Hepatocyte (in vitro differentiated cells): ENCODE data around the gene CCDC9B. TPM values are rescaled to one million over a fixed set of nuclear protein-coding genes. Genes with fewer than 3 reads are reported as not detected.

Experiments
- DNase-seq: peaks from one replicate; pipeline ENCODE4 v3.0.0-alpha.2; 2016; ENCODE audit warnings: low spot score
- H2AFZ ChIP-seq: fragments of 200-600 bp; sonication (generic); 2 replicates; pipeline ENCODE4 v1.6.0; 2016; ENCODE audit warnings: antibody characterized with exemption, mild to moderate bottlenecking
- H3K27ac ChIP-seq: fragments of 200-600 bp; sonication (generic); 2 replicates; pipeline ENCODE4 v1.5.1; 2016; ENCODE audit warnings: mild to moderate bottlenecking
- H3K27me3 ChIP-seq: fragments of 200-600 bp; sonication (generic); 2 replicates; pipeline ENCODE4 v1.6.1; 2016
- H3K36me3 ChIP-seq: fragments of 200-600 bp; sonication (generic); replicated peaks from 2 replicates; pipeline ENCODE4 v1.5.1; 2016; ENCODE audit warnings: low read depth; ENCODE audit not compliant: insufficient read depth
- H3K4me1 ChIP-seq: fragments of 200-600 bp; sonication (generic); 2 replicates; pipeline ENCODE4 v1.5.1; 2016; ENCODE audit warnings: mild to moderate bottlenecking, moderate library complexity; ENCODE audit not compliant: insufficient read depth
- H3K4me2 ChIP-seq: fragments of 200-600 bp; sonication (generic); 2 replicates; pipeline ENCODE4 v1.6.0; 2016
- H3K4me3 ChIP-seq: fragments of 200-600 bp; sonication (generic); 2 replicates; pipeline ENCODE4 v1.5.1; 2016; ENCODE audit warnings: mild to moderate bottlenecking
- H3K79me2 ChIP-seq: fragments of 200-600 bp; sonication (generic); 2 replicates; pipeline ENCODE4 v1.6.0; 2017; ENCODE audit warnings: mild to moderate bottlenecking
- H3K9me2 ChIP-seq: fragments of 200-600 bp; sonication (generic); replicated peaks from 2 replicates; pipeline ENCODE4 v1.6.0; 2017; ENCODE audit warnings: mild to moderate bottlenecking; ENCODE audit not compliant: insufficient read depth
- H3K9me3 ChIP-seq: fragments of 200-600 bp; sonication (generic); 2 replicates; pipeline ENCODE4 v1.5.1; 2016; ENCODE audit warnings: low read depth, mild to moderate bottlenecking
- H4K20me1 ChIP-seq: fragments of 200-600 bp; sonication (generic); 2 replicates; pipeline ENCODE4 v1.6.0; 2016; ENCODE audit warnings: mild to moderate bottlenecking; ENCODE audit not compliant: insufficient read depth, poor library complexity, severe bottlenecking
- EZH2 ChIP-seq: fragments of 200-600 bp; sonication (generic); IDR thresholded peaks from 2 replicates; pipeline ENCODE4 v1.6.1; 2016; ENCODE audit warnings: antibody characterized with exemption, mild to moderate bottlenecking, borderline replicate concordance
- EZH2phosphoT487 ChIP-seq: fragments of 200-600 bp; sonication (generic); IDR thresholded peaks from one replicate; pipeline ENCODE4 v1.6.1; 2018; ENCODE audit warnings: antibody characterized with exemption, mild to moderate bottlenecking, low read depth, moderate library complexity; ENCODE audit not compliant: unreplicated experiment, severe bottlenecking
- WGBS: methylation state at CpG from one replicate; pipeline ENCODE4 v1.1.6; 2016; ENCODE audit warnings: low lambda C conversion rate; ENCODE audit errors: missing lambda C conversion rate; 5-methylcytosine and 5-hydroxymethylcytosine counted together
- polyA plus RNA-seq: library from polyadenylated mRNA; unstranded; fragments of >200 nt; fragmentation: Nextera tagmentation; extraction: Ambion mirVana; gene quantifications from 2 replicates; pipeline ENCODE4 v1.2.1, GENCODE V29; 2016
- total RNA-seq: library from RNA; depleted of rRNA; stranded (reverse); fragments of >200 nt; gene quantifications from 2 replicates; pipeline ENCODE4 v1.2.3, GENCODE V29; 2014
- TF ChIP-seq, protein P1 (sequence below): fragments of 200-600 bp; sonication (generic); IDR thresholded peaks from 2 replicates; pipeline ENCODE4 v1.5.1; 2016; ENCODE audit warnings: antibody characterized with exemption, mild to moderate bottlenecking; ENCODE audit not compliant: poor library complexity

Gene CCDC9B
- total and polyA plus RNA-seq, 2 experiments from 2014 or later: 4.0 to 7.6 TPM

DNA sequence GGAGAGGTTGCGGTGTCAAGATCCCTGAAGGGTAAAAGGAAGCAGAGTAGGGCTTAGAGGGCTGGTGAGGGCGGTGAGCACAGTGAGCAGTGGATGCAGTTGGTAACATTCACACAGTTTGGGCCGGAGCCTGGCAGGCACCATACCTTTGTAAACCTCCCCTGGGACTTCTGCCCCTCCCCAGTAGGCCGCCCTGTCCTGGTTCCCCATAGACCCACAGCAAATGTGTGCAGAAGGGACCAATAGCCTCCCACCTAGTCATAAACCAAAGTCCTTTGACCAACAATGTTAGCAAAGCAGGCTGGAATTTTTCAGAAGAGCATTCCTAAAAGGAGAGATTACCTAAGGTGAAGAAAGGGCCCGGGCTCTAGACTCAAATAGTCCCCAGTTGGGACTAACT, 8.4 kb upstream of the CCDC9B start:
- no peak for DNase-seq
- WGBS: 68% methylated on average over 5 of the region's 5 CpGs
- H3K9me2 ChIP-seq: no peaks in the 10 kb centered on the region
- H3K79me2 ChIP-seq: peaks cover 5% of the 10 kb centered on the region
- no peaks in the 10 kb centered on the region for H3K27me3 ChIP-seq
- H3K4me2 ChIP-seq: no peak overlapping the region
- H2AFZ ChIP-seq: no peak overlapping the region
- TF ChIP-seq EZH2phosphoT487 (no peak), EZH2 (no peak)
- TF ChIP-seq, protein P1, sequence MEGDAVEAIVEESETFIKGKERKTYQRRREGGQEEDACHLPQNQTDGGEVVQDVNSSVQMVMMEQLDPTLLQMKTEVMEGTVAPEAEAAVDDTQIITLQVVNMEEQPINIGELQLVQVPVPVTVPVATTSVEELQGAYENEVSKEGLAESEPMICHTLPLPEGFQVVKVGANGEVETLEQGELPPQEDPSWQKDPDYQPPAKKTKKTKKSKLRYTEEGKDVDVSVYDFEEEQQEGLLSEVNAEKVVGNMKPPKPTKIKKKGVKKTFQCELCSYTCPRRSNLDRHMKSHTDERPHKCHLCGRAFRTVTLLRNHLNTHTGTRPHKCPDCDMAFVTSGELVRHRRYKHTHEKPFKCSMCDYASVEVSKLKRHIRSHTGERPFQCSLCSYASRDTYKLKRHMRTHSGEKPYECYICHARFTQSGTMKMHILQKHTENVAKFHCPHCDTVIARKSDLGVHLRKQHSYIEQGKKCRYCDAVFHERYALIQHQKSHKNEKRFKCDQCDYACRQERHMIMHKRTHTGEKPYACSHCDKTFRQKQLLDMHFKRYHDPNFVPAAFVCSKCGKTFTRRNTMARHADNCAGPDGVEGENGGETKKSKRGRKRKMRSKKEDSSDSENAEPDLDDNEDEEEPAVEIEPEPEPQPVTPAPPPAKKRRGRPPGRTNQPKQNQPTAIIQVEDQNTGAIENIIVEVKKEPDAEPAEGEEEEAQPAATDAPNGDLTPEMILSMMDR: no peak
- no peaks in the 10 kb centered on the region for H4K20me1 ChIP-seq
- peaks cover 50% of the 10 kb centered on the region for H3K4me1 ChIP-seq
- H3K4me3 ChIP-seq: no peak overlapping the region
- no peaks in the 10 kb centered on the region for H3K9me3 ChIP-seq
- H3K27ac ChIP-seq: peak overlapping the region; percentile 97
- H3K36me3 ChIP-seq: no peaks in the 10 kb centered on the region

DNA sequence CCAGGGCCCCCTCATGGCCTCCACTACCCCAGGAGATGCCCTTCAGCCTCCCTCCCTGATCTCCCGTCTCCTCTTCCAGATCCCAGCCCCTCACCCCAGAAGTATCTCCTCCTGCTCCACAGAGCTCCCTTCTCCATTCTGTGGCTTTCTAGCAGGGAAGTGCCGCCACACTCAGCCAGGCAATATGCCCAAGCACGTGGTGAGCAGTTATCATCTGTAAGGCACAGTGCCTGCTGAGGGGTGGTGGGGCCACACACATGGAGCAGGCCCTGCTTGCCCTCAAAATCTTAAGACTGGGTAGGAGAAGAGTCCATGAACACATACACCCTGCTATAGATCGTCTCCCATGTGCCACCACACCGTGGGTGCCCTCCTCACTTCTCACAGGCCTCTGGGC, 7.7 kb upstream of the CCDC9B start:
- Histone ChIP-seq H3K27ac (peak overlapping the region; percentile 97), H2AFZ (no peak overlapping the region), H3K4me1 (peaks cover 46% of the 10 kb centered on the region), H3K9me2 (no peaks in the 10 kb centered on the region), H3K27me3 (no peaks in the 10 kb centered on the region), H4K20me1 (no peaks in the 10 kb centered on the region), H3K4me3 (no peak overlapping the region), H3K36me3 (no peaks in the 10 kb centered on the region), H3K9me3 (no peaks in the 10 kb centered on the region), H3K79me2 (peaks cover 5% of the 10 kb centered on the region), H3K4me2 (no peak overlapping the region)
- TF ChIP-seq, protein P1: no peak
- TF ChIP-seq EZH2 (no peak), EZH2phosphoT487 (no peak)
- 86% methylated on average over 5 of the region's 5 CpGs for WGBS
- DNase-seq: no peak

DNA sequence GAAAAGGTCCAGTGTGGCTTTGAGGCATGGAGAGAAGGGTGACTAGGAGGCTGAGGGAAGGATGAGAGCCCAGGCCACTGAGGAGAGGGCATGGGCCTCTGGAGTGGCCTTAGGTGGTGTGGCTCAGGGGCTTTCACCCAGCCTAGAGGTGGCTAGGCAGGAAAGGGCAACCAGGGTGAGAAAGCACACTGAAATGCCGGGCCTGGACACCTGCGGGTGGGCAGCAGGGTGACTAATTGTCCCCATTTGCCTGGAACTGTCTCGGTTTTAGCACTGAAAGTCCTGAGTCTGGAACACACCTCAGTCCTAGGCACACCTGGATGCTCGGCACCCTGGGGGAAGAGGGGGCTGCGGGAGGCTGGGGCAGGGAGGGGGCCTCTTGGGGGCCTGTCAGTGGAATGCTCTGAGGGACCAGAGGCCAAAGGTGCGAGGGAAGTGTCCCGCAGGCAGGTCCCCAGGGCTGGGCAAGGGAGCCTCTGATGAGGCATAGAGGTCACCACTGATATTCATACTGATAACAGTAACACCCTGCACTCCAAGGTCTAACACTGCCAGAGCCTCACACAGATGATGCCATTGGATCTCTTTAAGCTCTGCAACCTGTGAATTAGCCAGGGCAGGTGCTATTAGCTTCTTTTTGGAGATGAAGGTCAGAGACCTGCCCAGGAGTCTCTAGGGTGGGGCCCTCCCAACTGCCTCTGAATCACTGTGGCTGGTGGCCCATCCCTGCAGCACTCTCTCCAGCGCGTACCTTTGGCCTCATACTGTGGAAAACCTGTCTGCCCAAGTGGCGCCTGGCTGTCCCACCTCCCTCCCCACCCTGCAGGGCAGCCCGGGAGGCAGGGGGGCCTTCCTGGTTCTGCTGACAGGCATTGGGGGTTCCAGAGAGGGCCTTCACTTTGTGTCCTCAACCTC, 7.1 kb upstream of the CCDC9B start:
- WGBS: 87% methylated on average over 11 of the region's 11 CpGs
- no peaks in the 10 kb centered on the region for H4K20me1 ChIP-seq
- no peaks in the 10 kb centered on the region for H3K27me3 ChIP-seq
- peaks cover 5% of the 10 kb centered on the region for H3K79me2 ChIP-seq
- H3K4me2 ChIP-seq: no peak overlapping the region
- H3K9me3 ChIP-seq: no peaks in the 10 kb centered on the region
- DNase-seq: peak; percentile 75
- no peak overlapping the region for H2AFZ ChIP-seq
- no peaks in the 10 kb centered on the region for H3K9me2 ChIP-seq
- peak overlapping the region; percentile 97 for H3K27ac ChIP-seq
- peaks cover 48% of the 10 kb centered on the region for H3K4me1 ChIP-seq
- TF ChIP-seq, protein P1: no peak
- TF ChIP-seq EZH2phosphoT487 (no peak), EZH2 (no peak)
- no peak overlapping the region for H3K4me3 ChIP-seq
- no peaks in the 10 kb centered on the region for H3K36me3 ChIP-seq
